Lung (tissue), 12 donors: ENCODE results near the gene CEND1. TPM values are rescaled to one million over a fixed set of nuclear protein-coding genes. Genes with fewer than 3 reads are reported as not detected.

Experiments
- ATAC-seq: fragments of 200-7000 bp; cut with Tn5 transposase; one replicate; pipeline ENCODE4 v1.9.1; 2020; ENCODE audit warnings: moderate number of reproducible peaks; ENCODE audit not compliant: insufficient read depth, low FRiP score
- DNase-seq, 3 donors: peaks; one replicate each; pipeline ENCODE4 v3.0.0-alpha.2; 2013 to 2017
- H3K27ac ChIP-seq, 2 donors: one replicate each; pipeline ENCODE4 v1.5.1; 2013; ENCODE audit warnings: mild to moderate bottlenecking in 2 of 2, moderate library complexity in 2 of 2, control low read depth in 1 of 2, inconsistent platforms in 1 of 2, low read depth in 1 of 2, low read length in 1 of 2
- H3K27me3 ChIP-seq, 3 donors: one replicate each; pipeline ENCODE4 v1.5.1; 2013; ENCODE audit warnings: low read length in 2 of 3; ENCODE audit not compliant: control insufficient read depth in 3 of 3, insufficient read depth in 3 of 3
- H3K36me3 ChIP-seq, 4 donors: one replicate each; pipeline ENCODE4 v1.5.1; 2013; ENCODE audit warnings: low read length in 4 of 4, mild to moderate bottlenecking in 1 of 4, moderate library complexity in 1 of 4; ENCODE audit not compliant: control insufficient read depth in 4 of 4, insufficient read depth in 4 of 4
- H3K4me1 ChIP-seq, 5 donors: one replicate each; pipeline ENCODE4 v1.5.1; 2013; ENCODE audit warnings: low read length in 5 of 5, mild to moderate bottlenecking in 2 of 5, moderate library complexity in 1 of 5; ENCODE audit not compliant: control insufficient read depth in 5 of 5, insufficient read depth in 5 of 5
- H3K4me3 ChIP-seq: one replicate; pipeline ENCODE4 v1.5.1; 2013; ENCODE audit warnings: mild to moderate bottlenecking, control low read depth, moderate library complexity
- H3K9ac ChIP-seq, 2 donors: one replicate each; pipeline ENCODE4 v1.5.1; 2013; ENCODE audit warnings: low read length in 2 of 2, control low read depth in 1 of 2; ENCODE audit not compliant: insufficient read depth in 1 of 2
- H3K9me3 ChIP-seq, 4 donors: one replicate each; pipeline ENCODE4 v1.5.1; 2013; ENCODE audit warnings: low read length in 3 of 4, mild to moderate bottlenecking in 1 of 4, moderate library complexity in 1 of 4; ENCODE audit not compliant: control insufficient read depth in 4 of 4, insufficient read depth in 3 of 4
- WGBS, 2 donors: extraction: QIAGEN DNeasy Blood & Tissue Kit; methylation state at CpG; one replicate each; pipeline ENCODE4 v1.1.7; 2013; 5-methylcytosine and 5-hydroxymethylcytosine counted together
- polyA plus RNA-seq, 2 donors: library from polyadenylated mRNA; stranded (reverse); fragments of 200-250 nt; gene quantifications; one replicate each; pipeline ENCODE4 v1.2.1, GENCODE V29; 2013
- total RNA-seq, 2 donors: library from RNA; depleted of rRNA in 1 of 2; stranded (reverse); fragments of >200 nt in 1 of 2; gene quantifications; one replicate each; pipeline ENCODE4 v1.2.1, GENCODE V29; 2014 to 2021
- TF ChIP-seq, protein P1 (sequence below): IDR thresholded peaks from 2 replicates; pipeline ENCODE4 v1.5.1; 2012; ENCODE audit warnings: mild to moderate bottlenecking; ENCODE audit errors: control extremely low read depth, extremely low read depth
- donor health status: control.
- donor health status: control.
- donor health status: Bipolar disorder and iron deficiency.
- donor health status: healthy.
- donor health status: DM: yes; HTN: yes; CAD: no.

CEND1 gene
- total and polyA plus RNA-seq, 4 donors = 0.10 to 0.18 (median 0.14) TPM; not detected in 1

DNA sequence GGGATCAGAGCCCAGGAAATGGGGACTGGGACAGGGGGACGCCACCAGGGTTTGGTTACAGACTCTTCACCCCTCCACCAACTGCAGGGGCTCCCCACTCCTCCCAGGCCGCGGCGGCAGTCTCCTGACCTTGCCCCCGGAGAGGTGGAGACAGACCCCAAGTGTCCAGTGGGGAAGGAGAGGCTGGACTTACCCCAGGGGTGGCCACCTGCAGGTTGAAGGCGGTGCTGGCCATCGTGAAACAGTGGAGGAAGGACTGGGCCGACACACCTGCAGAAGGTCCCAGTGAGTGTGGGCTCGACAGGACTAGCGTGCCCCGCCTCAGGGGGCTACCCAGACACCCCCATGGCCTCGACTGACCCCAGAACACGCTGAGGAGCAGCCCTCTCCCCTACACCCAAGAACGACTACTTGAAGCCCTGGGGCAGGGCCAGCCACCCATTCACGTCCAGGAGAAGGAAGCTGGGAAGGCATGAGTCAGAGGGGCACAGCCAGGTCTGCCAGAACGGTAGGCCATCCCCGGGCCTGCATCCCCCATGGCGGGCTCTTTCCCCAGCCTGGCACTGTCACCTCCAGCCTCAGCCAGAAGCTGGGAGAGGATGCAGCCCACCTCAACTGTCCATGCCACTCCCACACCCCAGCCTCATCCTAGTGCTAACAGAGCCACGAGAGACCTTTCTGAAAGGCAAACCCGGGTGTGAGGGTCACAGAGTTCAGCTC lies 14.9 kb downstream of the CEND1 start:
- Histone ChIP-seq H3K4me1 (peaks cover 0 to 19% (median 3%) of the 10 kb centered on the region in 5 donors), H3K4me3 (no peak overlapping the region), H3K9me3 (no peaks in the 10 kb centered on the region), H3K27me3 (no peaks in the 10 kb centered on the region), H3K27ac (no peak overlapping the region), H3K36me3 (peaks cover 0 to 36% (median 7%) of the 10 kb centered on the region in 4 donors), H3K9ac (no peak overlapping the region)
- ATAC-seq (no peak), DNase-seq (no peak)
- TF ChIP-seq, protein P1, sequence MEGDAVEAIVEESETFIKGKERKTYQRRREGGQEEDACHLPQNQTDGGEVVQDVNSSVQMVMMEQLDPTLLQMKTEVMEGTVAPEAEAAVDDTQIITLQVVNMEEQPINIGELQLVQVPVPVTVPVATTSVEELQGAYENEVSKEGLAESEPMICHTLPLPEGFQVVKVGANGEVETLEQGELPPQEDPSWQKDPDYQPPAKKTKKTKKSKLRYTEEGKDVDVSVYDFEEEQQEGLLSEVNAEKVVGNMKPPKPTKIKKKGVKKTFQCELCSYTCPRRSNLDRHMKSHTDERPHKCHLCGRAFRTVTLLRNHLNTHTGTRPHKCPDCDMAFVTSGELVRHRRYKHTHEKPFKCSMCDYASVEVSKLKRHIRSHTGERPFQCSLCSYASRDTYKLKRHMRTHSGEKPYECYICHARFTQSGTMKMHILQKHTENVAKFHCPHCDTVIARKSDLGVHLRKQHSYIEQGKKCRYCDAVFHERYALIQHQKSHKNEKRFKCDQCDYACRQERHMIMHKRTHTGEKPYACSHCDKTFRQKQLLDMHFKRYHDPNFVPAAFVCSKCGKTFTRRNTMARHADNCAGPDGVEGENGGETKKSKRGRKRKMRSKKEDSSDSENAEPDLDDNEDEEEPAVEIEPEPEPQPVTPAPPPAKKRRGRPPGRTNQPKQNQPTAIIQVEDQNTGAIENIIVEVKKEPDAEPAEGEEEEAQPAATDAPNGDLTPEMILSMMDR = no peak
- WGBS, 2 donors = 79 to 82% methylated on average over 20 of the region's 20 CpGs

DNA sequence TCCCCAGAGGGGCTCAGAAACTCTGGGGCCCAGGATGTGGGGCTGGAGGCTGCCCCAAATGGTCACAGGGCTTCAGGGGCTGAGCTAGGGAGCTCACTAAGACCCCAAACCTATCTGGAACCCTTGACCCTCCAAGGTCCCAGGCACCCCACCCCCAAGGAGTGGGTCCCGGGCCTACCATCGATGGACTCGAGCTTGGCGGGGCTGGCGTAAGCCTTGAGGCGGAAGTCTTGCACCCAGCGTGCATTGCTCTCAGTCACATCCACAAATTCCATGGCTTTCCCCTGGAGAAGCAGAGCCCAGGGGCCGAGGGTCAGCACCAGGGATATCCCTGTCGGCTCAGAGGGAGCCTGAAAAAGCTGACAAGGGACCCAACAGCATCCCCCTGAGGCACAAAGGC lies 16.1 kb downstream of the CEND1 start:
- WGBS, 2 donors = 89 to 97% methylated on average over 9 of the region's 9 CpGs
- peaks cover 0 to 19% (median 3%) of the 10 kb centered on the region in 5 donors for H3K4me1 ChIP-seq
- no peaks in the 10 kb centered on the region for H3K27me3 ChIP-seq
- no peaks in the 10 kb centered on the region for H3K9me3 ChIP-seq
- TF ChIP-seq, protein P1 = no peak
- no peak for DNase-seq
- no peak overlapping the region for H3K9ac ChIP-seq
- H3K27ac ChIP-seq = no peak overlapping the region
- no peak overlapping the region for H3K4me3 ChIP-seq
- ATAC-seq = no peak
- peaks cover 0 to 39% (median 8%) of the 10 kb centered on the region in 4 donors for H3K36me3 ChIP-seq

DNA sequence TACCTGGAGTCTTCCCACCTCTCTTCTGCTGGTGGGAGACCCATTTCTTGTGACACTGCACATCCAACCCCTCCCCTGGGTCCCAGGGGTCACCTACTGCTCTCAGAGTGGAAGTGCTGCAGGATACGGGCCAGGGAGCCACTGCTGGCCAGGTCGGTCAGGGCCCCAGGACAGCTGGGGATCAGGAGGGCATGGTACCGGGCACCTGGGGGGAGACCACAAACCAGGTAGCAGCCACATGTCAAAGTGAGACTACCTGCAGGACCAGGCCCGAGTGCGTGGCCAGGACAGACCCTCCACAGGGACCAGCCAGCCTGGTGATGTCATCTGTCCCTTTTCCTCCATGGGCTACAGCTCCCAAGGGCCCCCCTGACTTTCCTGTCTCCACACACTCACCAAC lies 16.5 kb downstream of the CEND1 start:
- Histone ChIP-seq H3K4me3 (no peak overlapping the region), H3K9ac (no peak overlapping the region), H3K4me1 (peaks cover 0 to 19% (median 3%) of the 10 kb centered on the region in 5 donors), H3K27me3 (no peaks in the 10 kb centered on the region), H3K27ac (no peak overlapping the region), H3K9me3 (no peaks in the 10 kb centered on the region), H3K36me3 (peaks cover 0 to 39% (median 8%) of the 10 kb centered on the region in 4 donors)
- DNase-seq (no peak), ATAC-seq (no peak)
- 93 to 94% methylated on average over 5 of the region's 5 CpGs for WGBS, 2 donors
- TF ChIP-seq, protein P1 = no peak
